Stimulated activated naive CD8-positive, alpha-beta T cell treated with anti-CD3 and anti-CD28 coated beads, Interleukin-15, amount 100 ng/mL, for 72 hours (primary cell): ENCODE results near the gene TMTC1.
"Not testable (repeated sequence)": the region's sequence is repeated elsewhere in the genome, so short reads cannot be mapped to it uniquely, and the experiment has no call there.

ENCODE experiments used
- ATAC-seq: fragments of 150-1000 bp; cut with Tn5 transposase; 2 replicates; pipeline ENCODE4 v1.10.0; 2021; ENCODE audit warnings: mild to moderate bottlenecking, moderate library complexity
- DNase-seq, 2 donors: peaks; one replicate each; pipeline ENCODE4 v3.0.0; 2021 to 2022
- H3K27ac Mint-ChIP-seq, 2 donors: one replicate each; pipeline ENCODE4 v1.8.0; 2022; ENCODE audit warnings: mild to moderate bottlenecking in 2 of 2, mixed read lengths in 2 of 2, moderate library complexity in 2 of 2
- H3K27me3 Mint-ChIP-seq: one replicate; pipeline ENCODE4 v1.8.0; 2022; ENCODE audit warnings: mixed read lengths
- H3K4me1 Mint-ChIP-seq: one replicate; pipeline ENCODE4 v1.8.0; 2022; ENCODE audit warnings: mild to moderate bottlenecking, mixed read lengths
- H3K4me3 Mint-ChIP-seq, 2 donors: one replicate each; pipeline ENCODE4 v1.8.0; 2022; ENCODE audit warnings: mild to moderate bottlenecking in 2 of 2, mixed read lengths in 2 of 2, moderate library complexity in 1 of 2
- H3K9me3 Mint-ChIP-seq, 2 donors: one replicate each; pipeline ENCODE4 v1.8.0; 2022; ENCODE audit warnings: mixed read lengths in 2 of 2

Gene TMTC1

DNA sequence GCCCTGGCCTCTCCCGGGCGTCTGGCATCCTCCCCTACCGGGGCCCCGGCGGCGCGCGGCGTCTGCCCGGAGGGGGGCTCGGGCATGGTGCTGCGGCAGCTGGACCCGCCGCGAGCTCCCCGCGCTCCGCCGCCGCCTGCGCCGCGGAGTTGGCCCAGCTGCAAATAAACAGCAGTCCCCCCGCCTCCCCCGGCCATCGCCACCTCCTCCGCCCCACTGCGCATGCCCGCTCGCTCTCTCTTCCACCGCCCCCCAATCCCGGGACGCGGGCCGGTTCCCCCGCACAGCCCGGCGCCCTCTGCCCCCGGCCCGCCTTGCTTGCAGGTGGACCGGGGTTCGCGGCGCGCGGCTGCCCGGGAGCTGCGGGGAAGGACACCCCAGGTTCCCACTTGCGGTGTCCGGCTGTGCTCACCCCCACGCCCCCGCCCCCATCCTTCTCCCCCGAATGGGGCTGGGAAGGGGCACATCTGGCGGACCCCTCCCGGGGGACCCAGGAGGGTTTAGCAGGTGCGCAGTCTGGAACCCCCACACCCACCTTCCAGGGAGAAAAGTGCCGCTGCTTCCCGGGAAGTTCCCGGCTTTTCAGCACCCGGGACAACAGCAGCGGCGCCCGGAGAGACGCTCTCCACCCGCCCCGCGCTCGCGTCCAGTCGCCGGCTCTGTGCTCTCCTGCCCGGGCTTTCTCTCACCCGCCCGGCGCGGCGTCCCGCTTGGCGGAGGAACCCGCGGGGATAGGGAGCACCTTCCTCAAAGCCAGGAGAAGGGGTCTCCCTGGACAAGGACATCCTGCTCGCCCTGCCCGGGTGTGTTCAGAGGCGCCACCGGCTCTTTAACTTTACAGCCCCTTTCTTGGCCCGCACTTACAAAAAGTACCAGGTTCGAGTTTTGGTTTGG is at the start of gene TMTC1:
TMTC1 (minus strand) TSS at position 170 of the 894 bp plus-strand sequence. CDS start 191 bp downstream, outside the sequence.
- peak within 1 kb of the TSS; percentile 60 to 71 for H3K4me3 Mint-ChIP-seq
- no peak within 1 kb of the TSS for H3K27ac Mint-ChIP-seq

GRCh38 chr12:29831173-29831572 is 47.4 kb upstream of the TMTC1 start:
- H3K4me3 Mint-ChIP-seq, result no peak overlapping the region
- H3K27ac Mint-ChIP-seq, result no peak overlapping the region
- H3K9me3 Mint-ChIP-seq, result peaks cover 18 to 42% of the 10 kb centered on the region in 2 donors
- ATAC-seq, result no peak
- DNase-seq, result no peak
- no peaks in the 10 kb centered on the region for H3K27me3 Mint-ChIP-seq
- no peaks in the 10 kb centered on the region for H3K4me1 Mint-ChIP-seq

More for the DNA sequence above, at the start of gene TMTC1:
- peaks cover 54% of the 10 kb centered on the region for H3K27me3 Mint-ChIP-seq
- peaks cover 0 to 7% of the 10 kb centered on the region in 2 donors for H3K9me3 Mint-ChIP-seq
- H3K4me1 Mint-ChIP-seq, result peaks cover 15% of the 10 kb centered on the region
- ATAC-seq (peak; percentile 42), DNase-seq (no peak)

- no peak overlapping the region for H3K4me3 Mint-ChIP-seq
- no peaks in the 10 kb centered on the region for H3K27me3 Mint-ChIP-seq
- ATAC-seq, result no peak
- peaks cover 18 to 37% of the 10 kb centered on the region in 2 donors for H3K9me3 Mint-ChIP-seq
- DNase-seq, result no peak
- H3K4me1 Mint-ChIP-seq, result no peaks in the 10 kb centered on the region
- no peak overlapping the region for H3K27ac Mint-ChIP-seq
Observed at GRCh38 chr12:29830391-29830790, 46.6 kb upstream of the TMTC1 start.

DNA sequence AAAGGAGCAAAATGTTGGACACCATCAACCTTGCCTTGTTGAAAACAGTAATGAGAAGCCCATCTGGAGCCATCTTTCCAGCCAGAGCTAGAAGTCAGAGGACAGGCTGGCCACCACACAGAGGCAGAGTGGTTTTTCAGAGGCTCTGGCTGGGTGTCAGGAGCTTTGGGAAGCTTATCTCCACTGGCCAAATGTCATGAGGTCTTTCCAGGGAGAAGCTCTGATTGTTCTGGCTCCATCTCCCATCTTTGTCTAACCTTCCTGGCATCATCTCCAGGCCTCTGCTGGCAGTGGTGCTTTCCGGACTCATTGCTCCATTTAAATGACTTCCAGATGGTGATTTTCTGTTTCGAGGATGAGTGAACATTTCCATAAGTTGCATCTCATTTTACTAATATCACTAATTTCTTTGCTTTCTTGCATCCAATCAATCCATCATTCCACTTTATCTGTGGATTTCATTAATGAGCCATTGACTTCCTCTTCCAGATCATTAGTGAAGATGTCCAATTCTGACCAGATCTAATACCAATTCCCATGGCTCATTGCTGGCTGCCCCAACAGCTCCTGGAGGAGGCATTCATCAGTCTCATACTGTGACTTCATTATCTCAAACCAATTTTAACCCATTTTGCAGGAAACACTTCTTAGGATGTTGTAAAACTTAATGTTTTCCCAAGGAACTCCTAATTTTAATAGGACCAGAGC is 35.3 kb upstream of the TMTC1 start:
- Mint-ChIP-seq H3K27ac (no peak overlapping the region), H3K9me3 (peaks cover 0 to 15% of the 10 kb centered on the region in 2 donors), H3K27me3 (no peaks in the 10 kb centered on the region), H3K4me1 (no peaks in the 10 kb centered on the region), H3K4me3 (no peak overlapping the region)
- ATAC-seq (no peak), DNase-seq (no peak)

DNA sequence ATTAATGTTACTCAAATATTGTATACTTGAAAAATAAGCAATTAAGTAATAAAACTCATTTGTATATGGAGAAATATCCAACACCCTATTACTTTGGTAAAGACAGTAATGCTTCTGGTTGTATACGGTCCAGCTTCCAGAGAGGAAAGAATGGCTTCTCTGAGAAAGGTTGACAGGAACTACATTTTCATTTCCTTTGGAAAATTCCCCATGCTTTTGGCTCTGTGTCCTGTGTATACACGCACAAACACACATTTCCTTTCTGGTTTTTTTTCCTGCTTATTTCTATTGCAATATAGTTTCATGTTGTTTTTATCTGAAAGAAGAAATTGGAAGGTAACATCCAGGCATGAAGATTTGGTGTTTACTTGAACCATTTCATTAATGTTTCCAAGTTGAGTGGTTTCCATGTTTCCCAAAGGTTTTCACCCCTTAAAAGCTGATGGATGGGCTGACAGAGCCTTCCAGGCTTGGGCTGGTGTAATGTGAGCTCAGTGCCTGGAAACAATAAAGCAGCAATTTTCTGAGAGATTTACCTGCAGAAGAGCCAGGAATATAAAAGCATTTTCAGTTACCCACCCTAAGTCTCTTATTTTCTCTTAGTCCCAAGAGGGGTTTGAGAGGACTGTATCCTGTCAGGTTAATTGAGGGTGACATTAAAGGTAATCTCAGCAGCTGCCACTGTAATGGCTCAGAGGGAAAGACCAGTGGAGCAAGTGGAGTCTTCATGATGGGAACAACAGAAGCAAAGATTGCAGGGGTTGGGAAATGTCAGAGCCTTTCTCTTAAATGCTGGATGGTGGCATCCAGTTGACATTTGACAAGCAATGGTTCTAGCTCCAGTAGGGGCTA is 33.4 kb upstream of the TMTC1 start:
- no peak for ATAC-seq

GRCh38 chr12:29809616-29810361 is 26.0 kb upstream of the TMTC1 start:
- H3K27me3 Mint-ChIP-seq, H3K27ac Mint-ChIP-seq, ATAC-seq, H3K4me3 Mint-ChIP-seq, H3K4me1 Mint-ChIP-seq, DNase-seq, H3K9me3 Mint-ChIP-seq: not testable (repeated sequence)

More for the DNA sequence above, 33.4 kb upstream of the TMTC1 start:
- DNase-seq, result no peak
- Mint-ChIP-seq H3K4me1 (no peaks in the 10 kb centered on the region), H3K9me3 (peaks cover 0 to 15% of the 10 kb centered on the region in 2 donors), H3K4me3 (no peak overlapping the region), H3K27me3 (no peaks in the 10 kb centered on the region), H3K27ac (no peak overlapping the region)

DNA sequence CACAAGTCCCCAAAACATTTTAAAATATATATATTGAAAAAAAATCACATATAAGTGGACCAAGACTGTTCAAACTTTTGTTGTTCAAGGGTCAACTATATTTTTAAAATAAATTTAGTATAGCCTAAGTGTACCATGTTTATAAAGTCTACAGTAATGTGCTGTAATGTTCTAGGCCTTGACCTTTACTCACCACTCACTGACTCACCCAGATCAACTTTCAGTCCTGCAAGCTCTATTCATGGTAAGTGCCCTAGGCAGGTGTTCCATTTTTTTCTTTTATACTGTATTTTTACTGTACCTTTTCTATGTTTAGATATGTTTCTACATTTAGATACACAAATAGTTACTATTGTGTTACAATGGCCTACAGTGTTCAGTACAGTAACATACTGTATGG is 23.4 kb upstream of the TMTC1 start:
- DNase-seq, result no peak
- no peak for ATAC-seq
- no peaks in the 10 kb centered on the region for H3K4me1 Mint-ChIP-seq

GRCh38 chr12:29804019-29804418 is 20.3 kb upstream of the TMTC1 start:
- ATAC-seq (no peak), DNase-seq (no peak)
- Mint-ChIP-seq H3K9me3 (no peaks in the 10 kb centered on the region), H3K4me3 (no peak overlapping the region), H3K4me1 (no peaks in the 10 kb centered on the region), H3K27me3 (no peaks in the 10 kb centered on the region), H3K27ac (no peak overlapping the region)

More for the DNA sequence above, 23.4 kb upstream of the TMTC1 start:
- H3K27me3 Mint-ChIP-seq, result no peaks in the 10 kb centered on the region
- H3K9me3 Mint-ChIP-seq, result no peaks in the 10 kb centered on the region
- H3K27ac Mint-ChIP-seq, result no peak overlapping the region
- H3K4me3 Mint-ChIP-seq, result no peak overlapping the region

DNA sequence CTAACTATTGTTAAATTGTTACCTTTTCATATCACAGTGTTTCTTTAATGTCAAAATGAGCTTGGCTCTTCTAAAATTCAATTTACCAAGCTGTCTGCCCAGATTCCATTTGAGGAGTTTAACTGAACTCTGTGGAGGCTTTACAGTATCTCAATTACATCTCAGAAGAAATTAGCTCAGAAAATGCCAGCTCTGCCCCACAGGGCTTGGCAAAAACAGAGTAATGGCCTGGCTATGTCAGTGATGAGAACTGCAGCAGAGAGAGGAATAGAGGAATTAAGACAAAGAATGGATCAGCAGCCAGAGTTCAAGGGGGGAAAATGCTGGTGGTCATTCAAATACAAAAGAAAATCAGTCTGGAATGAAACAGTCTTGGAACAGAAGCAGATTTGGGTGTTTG is 15.8 kb upstream of the TMTC1 start:
- no peak for ATAC-seq
- Mint-ChIP-seq H3K27ac (no peak overlapping the region), H3K27me3 (peaks cover 15% of the 10 kb centered on the region), H3K9me3 (no peaks in the 10 kb centered on the region), H3K4me1 (no peaks in the 10 kb centered on the region), H3K4me3 (no peak overlapping the region)
- DNase-seq, result no peak

- DNase-seq, result no peak
- Mint-ChIP-seq H3K4me1 (no peaks in the 10 kb centered on the region), H3K27me3 (peaks cover 15% of the 10 kb centered on the region)
Observed at GRCh38 chr12:29797565-29798355, 14.0 kb upstream of the TMTC1 start.

DNA sequence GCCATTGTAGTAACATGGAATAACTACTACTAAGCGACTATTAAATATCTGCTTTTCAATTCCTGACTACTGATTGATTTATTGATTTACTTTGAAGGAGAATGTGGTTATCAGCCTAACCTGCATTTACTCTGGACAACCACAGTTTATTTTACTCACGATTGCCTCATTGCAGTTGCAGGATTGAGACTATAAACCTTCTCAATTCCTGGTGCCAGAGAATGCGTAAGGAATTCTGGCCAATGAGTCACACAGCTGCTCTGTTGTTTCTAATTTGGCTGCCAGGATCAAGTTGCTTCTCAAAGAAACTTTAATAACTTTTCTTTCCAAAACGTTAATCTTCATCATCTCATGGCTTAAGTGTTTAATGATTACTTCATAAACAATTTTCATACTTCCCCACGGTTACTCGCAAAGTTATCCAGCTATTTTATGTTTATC is 13.1 kb upstream of the TMTC1 start:
- ATAC-seq, result no peak
- H3K4me3 Mint-ChIP-seq, result no peak overlapping the region

More at GRCh38 chr12:29797565-29798355, 14.0 kb upstream of the TMTC1 start:
- no peak overlapping the region for H3K27ac Mint-ChIP-seq
- H3K9me3 Mint-ChIP-seq, result peaks cover 0 to 4% of the 10 kb centered on the region in 2 donors
- H3K4me3 Mint-ChIP-seq, result no peak overlapping the region
- no peak for ATAC-seq

GRCh38 chr12:29795715-29796114 is 12.0 kb upstream of the TMTC1 start:
- Mint-ChIP-seq H3K27ac (no peak overlapping the region), H3K4me1 (no peaks in the 10 kb centered on the region), H3K4me3 (no peak overlapping the region), H3K9me3 (peaks cover 2 to 4% of the 10 kb centered on the region in 2 donors), H3K27me3 (peaks cover 15% of the 10 kb centered on the region)
- ATAC-seq (no peak), DNase-seq (no peak)

More for the DNA sequence above, 13.1 kb upstream of the TMTC1 start:
- DNase-seq, result no peak
- Mint-ChIP-seq H3K4me1 (no peaks in the 10 kb centered on the region), H3K9me3 (peaks cover 0 to 4% of the 10 kb centered on the region in 2 donors), H3K27me3 (peaks cover 15% of the 10 kb centered on the region), H3K27ac (no peak overlapping the region)

GRCh38 chr12:29794862-29795261 is 11.1 kb upstream of the TMTC1 start:
- Mint-ChIP-seq H3K27me3 (peaks cover 15% of the 10 kb centered on the region), H3K9me3 (peaks cover 4 to 10% of the 10 kb centered on the region in 2 donors), H3K27ac (no peak overlapping the region), H3K4me3 (no peak overlapping the region), H3K4me1 (no peaks in the 10 kb centered on the region)
- DNase-seq (no peak), ATAC-seq (no peak)

DNA sequence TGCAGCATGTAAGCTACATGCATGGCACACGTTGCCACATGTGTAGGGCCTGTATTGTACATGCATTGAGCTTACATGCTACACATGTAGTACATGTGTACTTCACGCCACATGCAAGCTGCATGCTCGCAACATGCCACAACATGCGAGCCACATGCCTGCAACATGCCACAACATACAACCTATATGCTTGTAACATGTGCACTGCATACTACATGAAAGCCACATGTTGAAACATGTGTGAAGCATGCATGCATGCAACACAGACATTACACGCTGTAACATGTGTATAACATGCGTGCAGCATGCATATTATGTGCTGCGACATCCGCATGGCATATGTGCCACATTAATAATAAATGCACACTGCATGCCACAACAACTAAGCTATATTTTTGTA is 9.1 kb upstream of the TMTC1 start:
- DNase-seq (no peak), ATAC-seq (no peak)
- H3K27ac Mint-ChIP-seq, result no peak overlapping the region
- no peak overlapping the region for H3K4me3 Mint-ChIP-seq
- no peaks in the 10 kb centered on the region for H3K4me1 Mint-ChIP-seq
- H3K27me3 Mint-ChIP-seq, result peaks cover 8% of the 10 kb centered on the region
- H3K9me3 Mint-ChIP-seq, result peaks cover 4 to 10% of the 10 kb centered on the region in 2 donors
